H9 (cell line): Measurements from ENCODE around the gene KRTAP13-1. TPM values are rescaled to one million over a fixed set of nuclear protein-coding genes. Genes with fewer than 3 reads are reported as not detected.

Source experiments
- DNase-seq: peaks from one replicate; pipeline ENCODE4 v3.0.0-alpha.2; 2017
- H2AFZ ChIP-seq: one replicate; pipeline ENCODE4 v1.6.1; 2013; ENCODE audit warnings: mild to moderate bottlenecking, low read length, control low read depth, moderate library complexity
- H2AK5ac ChIP-seq: 2 replicates; pipeline ENCODE4 v1.6.1; 2013; ENCODE audit warnings: low read length, control low read depth, mixed read lengths; ENCODE audit not compliant: insufficient read length
- H2BK120ac ChIP-seq: one replicate; pipeline ENCODE4 v1.6.1; 2013; ENCODE audit warnings: low read depth, mild to moderate bottlenecking, low read length, control low read depth, inconsistent platforms; ENCODE audit not compliant: poor library complexity, severe bottlenecking
- H2BK12ac ChIP-seq: 2 replicates; pipeline ENCODE4 v1.6.1; 2013; ENCODE audit warnings: low read length, control low read depth, mixed read lengths, low read depth; ENCODE audit not compliant: insufficient read length
- H2BK15ac ChIP-seq: 2 replicates; pipeline ENCODE4 v1.6.1; 2013; ENCODE audit warnings: low read depth, low read length, control low read depth
- H2BK20ac ChIP-seq: one replicate; pipeline ENCODE4 v1.6.1; 2013; ENCODE audit warnings: low read depth, mild to moderate bottlenecking, low read length, control low read depth, inconsistent platforms; ENCODE audit not compliant: poor library complexity, severe bottlenecking
- H2BK5ac ChIP-seq: 2 replicates; pipeline ENCODE4 v1.6.1; 2013; ENCODE audit warnings: low read length, control low read depth, mixed read lengths; ENCODE audit not compliant: insufficient read length
- H3K14ac ChIP-seq: 2 replicates; pipeline ENCODE4 v1.6.1; 2013; ENCODE audit warnings: low read length, control low read depth; ENCODE audit not compliant: insufficient read depth
- H3K18ac ChIP-seq: 2 replicates; pipeline ENCODE4 v1.6.1; 2013; ENCODE audit warnings: low read depth, mild to moderate bottlenecking, mixed read lengths, low read length, control low read depth; ENCODE audit not compliant: insufficient read length
- H3K23ac ChIP-seq: 2 replicates; pipeline ENCODE4 v1.6.1; 2013; ENCODE audit warnings: low read length, control low read depth, mixed read lengths, low read depth; ENCODE audit not compliant: insufficient read length
- H3K23me2 ChIP-seq: 2 replicates; pipeline ENCODE4 v1.6.1; 2013; ENCODE audit warnings: low read depth, mild to moderate bottlenecking, mixed read lengths, low read length, control low read depth; ENCODE audit not compliant: insufficient read length, poor library complexity, severe bottlenecking
- H3K27ac ChIP-seq: 2 replicates; pipeline ENCODE4 v1.5.1; 2013; ENCODE audit warnings: low read length, control low read depth, mixed read lengths, low read depth; ENCODE audit not compliant: insufficient read length
- H3K27me3 ChIP-seq: 2 replicates; pipeline ENCODE4 v1.6.1; 2013; ENCODE audit warnings: low read length, control low read depth, inconsistent platforms; ENCODE audit not compliant: insufficient read depth
- H3K4ac ChIP-seq: 2 replicates; pipeline ENCODE4 v1.6.1; 2013; ENCODE audit warnings: low read depth, mild to moderate bottlenecking, control low read depth, inconsistent platforms, low read length, moderate library complexity
- H3K4me1 ChIP-seq: 2 replicates; pipeline ENCODE4 v1.6.1; 2013; ENCODE audit warnings: low read length, control low read depth, inconsistent platforms; ENCODE audit not compliant: insufficient read depth
- H3K4me2 ChIP-seq: 2 replicates; pipeline ENCODE4 v1.6.1; 2013; ENCODE audit warnings: low read length, control low read depth, mixed read lengths; ENCODE audit not compliant: insufficient read length, insufficient read depth
- H3K56ac ChIP-seq: 2 replicates; pipeline ENCODE4 v1.6.1; 2013; ENCODE audit warnings: low read depth, mild to moderate bottlenecking, mixed read lengths, low read length, control low read depth; ENCODE audit not compliant: insufficient read length
- H3K79me1 ChIP-seq: 2 replicates; pipeline ENCODE4 v1.6.1; 2013; ENCODE audit warnings: low read depth, mild to moderate bottlenecking, moderate library complexity, low read length, control low read depth, inconsistent platforms; ENCODE audit not compliant: insufficient read depth, poor library complexity, severe bottlenecking
- H3K79me2 ChIP-seq: 2 replicates; pipeline ENCODE4 v1.6.1; 2013; ENCODE audit warnings: low read length, control low read depth, inconsistent platforms; ENCODE audit not compliant: insufficient read depth
- H3K9ac ChIP-seq: 2 replicates; pipeline ENCODE4 v1.6.1; 2013; ENCODE audit warnings: low read length, control low read depth, mixed read lengths; ENCODE audit not compliant: insufficient read length; ENCODE audit errors: extremely low read depth
- H3K9me3 ChIP-seq: one replicate; pipeline ENCODE4 v1.6.1; 2013; ENCODE audit warnings: low read depth, low read length, inconsistent platforms; ENCODE audit not compliant: control insufficient read depth
- H3T11ph ChIP-seq: one replicate; pipeline ENCODE4 v1.6.1; 2013; ENCODE audit warnings: mild to moderate bottlenecking, low read length, control low read depth, inconsistent platforms
- H4K20me1 ChIP-seq: one replicate; pipeline ENCODE4 v1.6.1; 2013; ENCODE audit not compliant: control insufficient read depth, insufficient read length, insufficient read depth
- H4K5ac ChIP-seq: 2 replicates; pipeline ENCODE4 v1.6.1; 2013; ENCODE audit warnings: low read depth, mild to moderate bottlenecking, mixed read lengths, low read length, control low read depth; ENCODE audit not compliant: insufficient read length
- H4K8ac ChIP-seq: replicated peaks from 2 replicates; pipeline ENCODE4 v1.6.1; 2013; ENCODE audit warnings: low read length, control low read depth, mixed read lengths, low read depth; ENCODE audit not compliant: insufficient read length
- H4K91ac ChIP-seq: 2 replicates; pipeline ENCODE4 v1.6.1; 2013; ENCODE audit warnings: low read depth, mild to moderate bottlenecking, moderate library complexity, mixed read lengths, low read length, control low read depth; ENCODE audit not compliant: insufficient read length
- H3K27ac Mint-ChIP-seq, 3 experiments: 2 replicates in 2 of 3; 3 replicates in 1 of 3; pipeline ENCODE4 v1.8.0; 2020 to 2021; ENCODE audit warnings: mixed read lengths in 3 of 3, mild to moderate bottlenecking in 1 of 3, moderate library complexity in 1 of 3
- H3K27me3 Mint-ChIP-seq: 2 replicates; pipeline ENCODE4 v1.8.0; 2021; ENCODE audit warnings: low read depth, mild to moderate bottlenecking, moderate library complexity, mixed read lengths
- H3K36me3 Mint-ChIP-seq, 3 experiments: 2 replicates in 2 of 3; 3 replicates in 1 of 3; pipeline ENCODE4 v1.8.0; 2020 to 2021; ENCODE audit warnings: low read depth in 3 of 3, mixed read lengths in 3 of 3; ENCODE audit not compliant: insufficient read depth in 1 of 3
- H3K4me1 Mint-ChIP-seq, 2 experiments: 2 replicates each; pipeline ENCODE4 v1.8.0; 2020; ENCODE audit warnings: mixed read lengths in 2 of 2
- H3K4me3 Mint-ChIP-seq, 2 experiments: 2 replicates in 1 of 2; 3 replicates in 1 of 2; pipeline ENCODE4 v1.8.0; 2020 to 2021; ENCODE audit warnings: mild to moderate bottlenecking in 2 of 2, mixed read lengths in 2 of 2, moderate library complexity in 1 of 2
- H3K9me3 Mint-ChIP-seq, 2 experiments: 2 replicates in 1 of 2; 3 replicates in 1 of 2; pipeline ENCODE4 v1.8.0; 2020; ENCODE audit warnings: mild to moderate bottlenecking in 2 of 2, mixed read lengths in 2 of 2, moderate library complexity in 1 of 2
- CTCF ChIP-seq: fragments of 200-600 bp; sonication (generic); conservative IDR thresholded peaks from 3 replicates; pipeline ENCODE4 v1.8.0; 2021; ENCODE audit warnings: antibody characterized with exemption, mild to moderate bottlenecking
- WGBS: extraction: QIAGEN DNeasy Blood & Tissue Kit; methylation state at CpG from one replicate; pipeline ENCODE4 v1.1.7; 2013; ENCODE audit warnings: missing lambda C conversion rate, low lambda C conversion rate, mixed read lengths; ENCODE audit not compliant: insufficient read length; ENCODE audit errors: extremely low coverage; 5-methylcytosine and 5-hydroxymethylcytosine counted together
- microRNA-seq: library from miRNA; unstranded; fragments of <30 nt; microRNA quantifications from one replicate; pipeline ENCODE4, GENCODE V29; 2020; ENCODE audit warnings: borderline microRNAs expressed
- total RNA-seq: library from RNA; stranded (reverse); gene quantifications from 2 replicates; pipeline ENCODE4 v1.2.1, GENCODE V29; 2021

KRTAP13-1 gene
- total RNA-seq, 1 experiment from 2014 or later, result not detected

GRCh38 chr21:30444204-30444603, 48.4 kb downstream of the KRTAP13-1 start:
- no peaks in the 10 kb centered on the region for H3K23me2 ChIP-seq
- H2BK20ac ChIP-seq, result no peak overlapping the region
- peaks cover 0 to 4% (median 0%) of the 10 kb centered on the region in 3 experiments; a peak in 1 of 7 replicates for H3K36me3 Mint-ChIP-seq
- H3T11ph ChIP-seq, result no peak overlapping the region
- H3K27ac Mint-ChIP-seq, result peak overlapping the region in 2 of 3 experiments; percentile 22 to 64; a peak in 3 of 7 replicates
- H4K20me1 ChIP-seq, result no peaks in the 10 kb centered on the region
- no CpG with 5 or more reads among the region's 1 CpG for WGBS
- H4K5ac ChIP-seq, result no peak overlapping the region
- no peak overlapping the region for H3K18ac ChIP-seq
- no peak overlapping the region for H2BK5ac ChIP-seq
- H2BK12ac ChIP-seq, result no peak overlapping the region
- H3K9ac ChIP-seq, result no peak overlapping the region
- no peaks in the 10 kb centered on the region for H3K27me3 ChIP-seq
- H2AK5ac ChIP-seq, result no peak overlapping the region
- H3K4me3 Mint-ChIP-seq, result no peak overlapping the region
- H2AFZ ChIP-seq, result no peak overlapping the region
- no peak overlapping the region for H3K27ac ChIP-seq
- no peaks in the 10 kb centered on the region for H3K79me2 ChIP-seq
- no peaks in the 10 kb centered on the region for H3K9me3 ChIP-seq
- TF ChIP-seq CTCF, result peak; percentile 53; the same call in 2 of the 3 replicates
- no peak overlapping the region for H3K4ac ChIP-seq
- H2BK120ac ChIP-seq, result no peak overlapping the region
- no peak overlapping the region for H3K4me2 ChIP-seq
- H4K8ac ChIP-seq, result no peak overlapping the region
- DNase-seq, result peak; percentile 34
- peaks cover 17 to 26% of the 10 kb centered on the region in 2 experiments for H3K4me1 Mint-ChIP-seq
- peaks cover 3% of the 10 kb centered on the region; the same call in 1 of the 2 replicates for H3K4me1 ChIP-seq
- no peaks in the 10 kb centered on the region for H3K79me1 ChIP-seq
- H3K56ac ChIP-seq, result no peak overlapping the region
- H3K9me3 Mint-ChIP-seq, result no peaks in the 10 kb centered on the region
- no peak overlapping the region for H3K23ac ChIP-seq
- no peaks in the 10 kb centered on the region for H3K27me3 Mint-ChIP-seq
- no peak overlapping the region for H4K91ac ChIP-seq
- H3K14ac ChIP-seq, result no peak overlapping the region
- no peak overlapping the region for H2BK15ac ChIP-seq

Small RNA genes within 50 kb of the gene (microRNA-seq; reads per million reads assigned to microRNA genes)
- not detected for gene MIR4327

Other genes with a start within 250 kb of the KRTAP13-1 start
- gene CLDN17, start 229.2 kb upstream of the KRTAP13-1 start, total RNA-seq, result not detected in 2 replicates
- not detected in 2 replicates for gene CLDN8, start 179.9 kb upstream of the KRTAP13-1 start, total RNA-seq
- gene KRTAP24-1, start 113.1 kb upstream of the KRTAP13-1 start, total RNA-seq, result not detected in 2 replicates
- gene KRTAP25-1, start 106.5 kb upstream of the KRTAP13-1 start, total RNA-seq, result not detected in 2 replicates
- not detected in 2 replicates for gene KRTAP26-1, start 75.7 kb upstream of the KRTAP13-1 start, total RNA-seq
- gene KRTAP27-1, start 58.3 kb upstream of the KRTAP13-1 start, total RNA-seq, result not detected in 2 replicates
- not detected in 2 replicates for gene KRTAP23-1, start 47.4 kb upstream of the KRTAP13-1 start, total RNA-seq
- gene KRTAP13-2, start 23.8 kb upstream of the KRTAP13-1 start, total RNA-seq, result not detected in 2 replicates
- not detected in 2 replicates for gene KRTAP13-3, start 29.9 kb downstream of the KRTAP13-1 start, total RNA-seq
- 0.39 and 0.68 TPM in 2 replicates for gene KRTAP13-4, start 34.2 kb downstream of the KRTAP13-1 start, total RNA-seq
- gene KRTAP15-1, start 44.2 kb downstream of the KRTAP13-1 start, total RNA-seq, result not detected in 2 replicates
- not detected in 2 replicates for gene KRTAP19-1, start 84.3 kb downstream of the KRTAP13-1 start, total RNA-seq
- gene KRTAP19-2, start 91.4 kb downstream of the KRTAP13-1 start, total RNA-seq, result not detected in 2 replicates
- not detected in 2 replicates for gene KRTAP19-3, start 96.0 kb downstream of the KRTAP13-1 start, total RNA-seq
- gene KRTAP19-4, start 101.1 kb downstream of the KRTAP13-1 start, total RNA-seq, result not detected in 2 replicates
- not detected in 2 replicates for gene KRTAP19-5, start 106.1 kb downstream of the KRTAP13-1 start, total RNA-seq
- not detected in 2 replicates for gene KRTAP19-6, start 145.8 kb downstream of the KRTAP13-1 start, total RNA-seq
- gene KRTAP19-7, start 165.3 kb downstream of the KRTAP13-1 start, total RNA-seq, result not detected in 2 replicates
- not detected in 2 replicates for gene KRTAP22-2, start 194.4 kb downstream of the KRTAP13-1 start, total RNA-seq
- gene KRTAP6-3, start 196.4 kb downstream of the KRTAP13-1 start, total RNA-seq, result not detected in 2 replicates
- not detected in 2 replicates for gene KRTAP6-2, start 202.9 kb downstream of the KRTAP13-1 start, total RNA-seq
- gene KRTAP22-1, start 205.1 kb downstream of the KRTAP13-1 start, total RNA-seq, result not detected in 2 replicates
- not detected in 2 replicates for gene KRTAP6-1, start 217.9 kb downstream of the KRTAP13-1 start, total RNA-seq
- not detected in 2 replicates for gene KRTAP20-1, start 220.4 kb downstream of the KRTAP13-1 start, total RNA-seq
- not detected in 2 replicates for gene KRTAP20-4, start 224.6 kb downstream of the KRTAP13-1 start, total RNA-seq
- not detected in 2 replicates for gene KRTAP20-2, start 239.2 kb downstream of the KRTAP13-1 start, total RNA-seq
- not detected in 2 replicates for gene KRTAP20-3, start 246.8 kb downstream of the KRTAP13-1 start, total RNA-seq